Tibial artery (tissue), 4 donors: ENCODE results near the gene DAZAP1.

Experiments used
- DNase-seq, 2 donors: peaks; one replicate each; pipeline ENCODE4 v3.0.0-alpha.2; 2019
- H3K27ac ChIP-seq, 2 donors: fragments of 200-600 bp; sonication (generic) in 1 of 2; 1 replicate in 1 of 2; 2 replicates in 1 of 2; pipeline ENCODE4 v1.5.1; 2018 to 2019; ENCODE audit warnings: mild to moderate bottlenecking in 1 of 2
- H3K27me3 ChIP-seq, 2 donors: fragments of 200-600 bp; sonication (generic) in 1 of 2; one replicate each; pipeline versions ENCODE4 v1.5.1 to v1.6.0; 2016 to 2019
- H3K36me3 ChIP-seq, 3 donors: fragments of 200-600 bp; sonication (generic) in 2 of 3; one replicate each; pipeline ENCODE4 v1.5.1; 2016 to 2019; ENCODE audit warnings: mild to moderate bottlenecking in 2 of 3
- H3K4me1 ChIP-seq, 4 donors: fragments of 200-600 bp; sonication (generic) in 2 of 4; 1 replicate in 3 of 4; 2 replicates in 1 of 4; pipeline ENCODE4 v1.5.1; 2016 to 2019
- H3K4me3 ChIP-seq, 2 donors: fragments of 200-600 bp; sonication (generic) in 1 of 2; 1 replicate in 1 of 2; 2 replicates in 1 of 2; pipeline ENCODE4 v1.5.1; 2018 to 2019; ENCODE audit warnings: mild to moderate bottlenecking in 2 of 2
- H3K9me3 ChIP-seq, 3 donors: fragments of 200-600 bp; sonication (generic) in 1 of 3; one replicate each; pipeline ENCODE4 v1.5.1; 2016 to 2019
- CTCF ChIP-seq, 2 experiments: fragments of 200-600 bp in 1 of 2; fragments of 450-650 bp in 1 of 2; IDR thresholded peaks; one replicate each; pipeline ENCODE4 v1.5.1; 2017 to 2019; ENCODE audit warnings: antibody characterized with exemption in 2 of 2, mild to moderate bottlenecking in 1 of 2, moderate library complexity in 1 of 2
- intact Hi-C: fragments of 100-400 bp; cut with DNase I; formaldehyde crosslinking; loops from one replicate; pipeline ENCODE4 v1.15.0; 2023; ENCODE audit warnings: low total_unique reads

The DAZAP1 gene

DNA sequence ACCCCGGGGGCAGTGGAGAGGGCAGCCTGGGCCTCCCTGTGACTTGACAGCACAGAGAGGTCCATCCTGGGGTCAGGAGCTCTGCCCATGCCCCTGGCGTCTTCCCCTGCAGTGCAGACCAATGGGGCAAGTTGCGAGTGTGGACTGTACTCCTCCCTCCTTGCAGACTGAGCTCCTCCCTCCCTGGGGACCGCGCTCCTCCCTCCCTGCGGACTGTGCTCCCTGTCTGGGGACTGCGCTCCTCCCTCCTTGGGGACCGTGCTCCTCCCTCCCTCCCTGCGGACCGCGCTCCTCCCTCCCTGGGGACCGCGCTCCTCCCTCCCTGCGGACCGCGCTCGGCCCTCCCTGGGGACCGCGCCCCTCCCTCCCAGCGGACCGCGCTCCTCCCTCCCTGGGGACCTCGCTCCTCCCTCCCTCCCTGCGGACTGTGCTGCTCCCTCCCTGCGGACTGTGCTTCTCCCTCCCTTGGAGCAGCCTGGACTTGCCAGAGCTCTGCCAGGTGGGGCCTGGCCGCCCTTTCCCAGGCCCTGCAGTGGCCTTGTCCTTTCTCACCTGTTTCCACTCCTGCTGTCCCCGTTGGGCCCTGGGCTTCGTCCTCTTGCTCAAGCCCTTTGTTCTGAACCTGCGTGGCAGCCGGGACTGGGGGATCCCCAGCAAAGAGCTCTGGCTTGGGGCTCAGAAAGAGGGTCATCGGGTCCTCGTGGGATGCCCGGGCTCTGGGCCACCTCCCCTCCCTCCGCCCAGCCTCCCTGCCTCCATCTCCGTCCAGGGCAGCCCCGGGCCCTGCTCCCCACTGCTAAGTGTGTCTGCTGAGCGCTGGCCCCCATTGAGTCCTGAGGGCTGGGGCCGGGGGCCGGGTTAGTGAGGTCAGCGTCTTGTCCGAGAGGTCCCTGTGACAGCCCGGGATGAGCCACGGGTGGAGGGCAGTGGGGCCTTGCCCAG lies 12.9 kb upstream of the DAZAP1 start:
- Histone ChIP-seq H3K27ac (no peak overlapping the region), H3K9me3 (no peaks in the 10 kb centered on the region), H3K27me3 (no peaks in the 10 kb centered on the region), H3K4me3 (no peak overlapping the region), H3K36me3 (peaks cover 34 to 69% (median 39%) of the 10 kb centered on the region in 3 donors), H3K4me1 (peaks cover 0 to 22% (median 12%) of the 10 kb centered on the region in 4 donors)
- TF ChIP-seq CTCF (IDR thresholded peaks at IDR 0.05): no peak
- DNase-seq: no peak
- intact Hi-C loops: no loop called here

GRCh38 chr19:1395194-1396018 lies 12.0 kb upstream of the DAZAP1 start:
- Histone ChIP-seq H3K9me3 (no peaks in the 10 kb centered on the region), H3K4me3 (no peak overlapping the region), H3K36me3 (peaks cover 30 to 60% (median 34%) of the 10 kb centered on the region in 3 donors), H3K4me1 (peaks cover 0 to 31% (median 20%) of the 10 kb centered on the region in 4 donors), H3K27ac (no peak overlapping the region), H3K27me3 (no peaks in the 10 kb centered on the region)
- no peak for DNase-seq
- intact Hi-C loops: no loop called here
- TF ChIP-seq CTCF (IDR thresholded peaks at IDR 0.05): no peak

- no peak for TF ChIP-seq CTCF (IDR thresholded peaks at IDR 0.05)
- intact Hi-C loops: no loop called here
- no peaks in the 10 kb centered on the region for H3K27me3 ChIP-seq
- H3K9me3 ChIP-seq: no peaks in the 10 kb centered on the region
- no peak overlapping the region for H3K27ac ChIP-seq
- H3K36me3 ChIP-seq: peaks cover 22 to 52% (median 26%) of the 10 kb centered on the region in 3 donors
- no peak overlapping the region for H3K4me3 ChIP-seq
- DNase-seq: no peak
- H3K4me1 ChIP-seq: peaks cover 0 to 39% (median 27%) of the 10 kb centered on the region in 4 donors
These were observed 11.2 kb upstream of the DAZAP1 start for GRCh38 chr19:1396019-1396767.

DNA sequence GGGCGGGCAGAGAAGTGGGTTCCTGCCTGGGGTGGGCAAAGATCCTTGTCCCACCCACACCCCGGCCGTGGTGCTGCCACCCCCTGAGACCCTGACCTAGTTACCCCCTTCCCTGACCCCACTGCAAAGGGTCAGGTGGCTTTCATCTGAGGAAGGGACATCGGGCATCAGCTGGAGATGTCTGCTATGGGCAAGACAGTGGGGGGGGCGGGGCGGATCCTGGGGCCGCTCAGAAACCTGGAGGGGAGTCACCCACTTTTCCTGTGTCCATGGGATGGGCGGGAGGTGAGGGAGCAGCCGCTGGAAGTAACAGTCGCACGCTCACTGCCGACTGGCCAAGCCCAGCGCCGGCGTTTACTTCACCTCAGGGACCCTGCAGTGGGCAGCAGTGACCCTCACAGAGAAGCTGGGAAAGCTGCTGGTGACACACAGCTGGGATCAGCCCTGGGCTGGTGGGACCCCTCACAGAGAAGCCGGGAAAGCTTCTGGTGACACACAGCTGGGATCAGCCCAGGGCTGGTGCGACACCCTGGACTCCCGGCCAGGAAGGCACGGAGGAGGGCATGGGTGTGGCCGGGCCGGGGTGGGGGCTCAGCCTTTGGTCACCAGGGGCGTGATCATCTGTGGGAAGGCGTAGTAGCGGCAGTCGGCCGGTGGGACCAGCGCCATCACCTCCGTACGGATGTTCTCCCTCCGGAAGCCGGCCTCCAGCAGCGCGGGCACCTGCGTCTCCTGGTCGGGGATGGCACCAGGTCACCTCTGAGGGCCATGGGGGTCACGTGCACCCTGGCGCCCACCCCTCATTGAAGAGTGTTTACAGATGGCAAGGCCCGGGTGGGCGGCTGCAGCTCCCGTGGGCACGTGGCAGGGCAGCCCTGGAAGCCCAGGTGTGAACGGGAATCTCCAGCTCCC lies 10.4 kb upstream of the DAZAP1 start:
- H3K27ac ChIP-seq: no peak overlapping the region
- no peaks in the 10 kb centered on the region for H3K27me3 ChIP-seq
- DNase-seq: no peak
- peaks cover 18 to 44% (median 18%) of the 10 kb centered on the region in 3 donors for H3K36me3 ChIP-seq
- peaks cover 0 to 47% (median 32%) of the 10 kb centered on the region in 4 donors for H3K4me1 ChIP-seq
- no peaks in the 10 kb centered on the region for H3K9me3 ChIP-seq
- intact Hi-C loops: no loop called here
- no peak for TF ChIP-seq CTCF (IDR thresholded peaks at IDR 0.05)
- no peak overlapping the region for H3K4me3 ChIP-seq
